ENCODE measurements around the gene FILIP1. TPM values are rescaled to one million over a fixed set of nuclear protein-coding genes. Genes with fewer than 3 reads are reported as not detected.

Gene FILIP1
- total and polyA plus RNA-seq, 8 donors, result 14.4 to 45.2 (median 32.5) TPM

DNA sequence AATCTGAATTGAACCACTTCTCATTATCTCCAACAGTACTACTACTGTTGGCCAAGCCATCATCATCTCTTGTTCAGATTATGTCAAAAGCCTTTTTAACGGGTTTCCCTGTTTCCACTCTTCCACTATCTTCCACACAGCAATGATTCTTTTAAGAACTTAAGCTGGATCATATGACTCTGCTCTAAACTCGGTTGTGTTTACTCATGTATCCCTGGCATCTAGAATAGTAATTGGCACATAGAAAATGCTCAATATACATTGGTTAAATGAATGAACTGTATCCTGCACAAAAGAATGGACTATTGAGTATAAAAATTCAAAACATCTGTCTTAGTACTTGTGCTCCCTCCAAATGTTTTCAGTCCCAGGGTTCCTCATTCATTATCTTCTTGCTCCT, 247.2 kb downstream of the FILIP1 start:
- H3K27me3 ChIP-seq, result no peaks in the 10 kb centered on the region
- H3K36me3 ChIP-seq, result no peaks in the 10 kb centered on the region
- H3K27ac ChIP-seq, result no peak overlapping the region
- H3K4me3 ChIP-seq, result no peak overlapping the region
- no peaks in the 10 kb centered on the region for H3K9me3 ChIP-seq
- intact Hi-C loops (cut with DNase I), result no loop called here
- TF ChIP-seq CTCF (IDR thresholded peaks at IDR 0.05), result no peak
- H3K4me1 ChIP-seq, result peaks cover 8 to 15% of the 10 kb centered on the region in 2 donors
- no peak for ATAC-seq
- no peak for DNase-seq

DNA sequence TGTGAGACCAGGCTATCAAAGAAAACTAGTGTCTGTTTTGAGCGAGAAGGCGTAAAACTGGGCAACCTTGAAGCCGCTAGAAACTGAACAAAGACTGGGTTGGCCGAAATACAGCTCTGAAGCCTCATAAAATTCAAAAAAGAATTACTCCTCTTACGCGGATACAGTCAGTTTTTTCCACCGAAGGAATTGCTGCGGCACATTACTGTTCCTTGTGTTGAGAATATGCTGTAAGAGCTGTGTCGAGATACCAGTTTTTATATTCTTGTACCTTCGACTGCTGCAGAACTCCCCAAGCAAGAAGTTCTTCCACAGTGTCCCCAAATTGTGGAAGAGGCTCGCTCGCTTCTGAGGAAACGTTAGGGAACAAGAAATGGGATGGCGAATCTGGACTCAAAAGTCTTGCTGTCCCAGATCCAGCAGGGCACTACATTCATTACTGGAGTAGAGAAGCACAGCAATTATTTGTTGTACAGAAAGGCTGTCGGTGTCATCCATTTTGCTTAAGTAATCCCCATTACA, 249.5 kb downstream of the FILIP1 start:
- no peak for TF ChIP-seq CTCF (IDR thresholded peaks at IDR 0.05)
- H3K36me3 ChIP-seq, result peaks cover 0 to 21% of the 10 kb centered on the region in 2 donors
- peak overlapping the region; percentile 70 to 73 for H3K4me3 ChIP-seq
- H3K9me3 ChIP-seq, result no peaks in the 10 kb centered on the region
- DNase-seq (no peak), ATAC-seq (peak; percentile 36)
- intact Hi-C loops (cut with DNase I), result no loop called here
- H3K27ac ChIP-seq, result peak overlapping the region; percentile 93
- no peaks in the 10 kb centered on the region for H3K27me3 ChIP-seq
- peaks cover 8 to 25% of the 10 kb centered on the region in 2 donors for H3K4me1 ChIP-seq

- peak within 1 kb of the TSS; percentile 93 for H3K27ac ChIP-seq
- H3K9me3 ChIP-seq, result no peaks in the 10 kb centered on the region
- H3K4me1 ChIP-seq, result peaks cover 8 to 25% of the 10 kb centered on the region in 2 donors
- ATAC-seq (peak; percentile 99), DNase-seq (peak; percentile 89 to 96 (median 92))
- H3K27me3 ChIP-seq, result no peaks in the 10 kb centered on the region
- intact Hi-C loops (cut with DNase I), result no loop called here
- peaks cover 0 to 27% of the 10 kb centered on the region in 2 donors for H3K36me3 ChIP-seq
- peak within 1 kb of the TSS; percentile 70 to 73 for H3K4me3 ChIP-seq
- TF ChIP-seq CTCF (IDR thresholded peaks at IDR 0.05), result no peak
Measured at GRCh38 chr6:75243333-75244062, 250.1 kb downstream of the FILIP1 start, which contains the start of gene COX7A2. Gene COX7A2, minus strand, starts transcription at chr6:75243801. Its CDS starts 67 bp downstream, at chr6:75243734.

Small RNAs within 50 kb of the gene (microRNA-seq; reads per million reads assigned to microRNA genes)
- gene MIR4463, result 0 reads per million in 2 donors

Other genes starting within 250 kb of the FILIP1 start
- gene COX7A2, start 250.0 kb downstream of the FILIP1 start, total RNA-seq, result 100 to 1,000 TPM; 316 to 322 TPM
- gene COX7A2, start 250.0 kb downstream of the FILIP1 start, polyA plus RNA-seq (ENCODE audit: insufficient read length in 6 of 6), result 100 to 1,000 TPM; 188 to 230 (median 210) TPM
- 100 to 1,000 TPM; 169 to 193 TPM for gene TMEM30A, start 209.0 kb downstream of the FILIP1 start, total RNA-seq
- 100 to 1,000 TPM; 135 to 176 (median 153) TPM for gene TMEM30A, start 209.0 kb downstream of the FILIP1 start, polyA plus RNA-seq (ENCODE audit: insufficient read length in 6 of 6)
- 10 to 100 TPM; 72.8 to 82.0 TPM for gene SENP6, start 108.1 kb upstream of the FILIP1 start, total RNA-seq
- 100 to 1,000 TPM; 153 to 185 (median 169) TPM for gene SENP6, start 108.1 kb upstream of the FILIP1 start, polyA plus RNA-seq (ENCODE audit: insufficient read length in 6 of 6)

Measured in left lung (tissue), 10 donors.